Measurements from ENCODE around the gene CNTNAP4.

The CNTNAP4 gene

GRCh38 chr16:76484020-76484419 lies 206.8 kb downstream of the CNTNAP4 start:
- in situ Hi-C loops (cut with MboI; ENCODE audit: low sequenced_read_pairs) = no loop called here

GRCh38 chr16:76486740-76487139 lies 209.5 kb downstream of the CNTNAP4 start:
- in situ Hi-C loops (cut with MboI; ENCODE audit: low sequenced_read_pairs) = no loop called here

- in situ Hi-C loops (cut with MboI; ENCODE audit: low sequenced_read_pairs) = no loop called here
Measured at GRCh38 chr16:76487411-76488064, 210.3 kb downstream of the CNTNAP4 start.

- in situ Hi-C loops (cut with MboI; ENCODE audit: low sequenced_read_pairs) = no loop called here
Measured at GRCh38 chr16:76488065-76488417, 210.8 kb downstream of the CNTNAP4 start.

- in situ Hi-C loops (cut with MboI; ENCODE audit: low sequenced_read_pairs) = no loop called here
Measured at GRCh38 chr16:76490036-76490639, 212.9 kb downstream of the CNTNAP4 start.

GRCh38 chr16:76500006-76500405 lies 222.8 kb downstream of the CNTNAP4 start:
- in situ Hi-C loops (cut with MboI; ENCODE audit: low sequenced_read_pairs) = no loop called here

GRCh38 chr16:76502063-76502462 lies 224.9 kb downstream of the CNTNAP4 start:
- in situ Hi-C loops (cut with MboI; ENCODE audit: low sequenced_read_pairs) = no loop called here

- in situ Hi-C loops (cut with MboI; ENCODE audit: low sequenced_read_pairs) = no loop called here
Measured at GRCh38 chr16:76502555-76502954, 225.4 kb downstream of the CNTNAP4 start.

- in situ Hi-C loops (cut with MboI; ENCODE audit: low sequenced_read_pairs) = no loop called here
Measured at GRCh38 chr16:76503091-76503490, 225.9 kb downstream of the CNTNAP4 start.

- in situ Hi-C loops (cut with MboI; ENCODE audit: low sequenced_read_pairs) = no loop called here
Measured at GRCh38 chr16:76511203-76511602, 234.0 kb downstream of the CNTNAP4 start.

- in situ Hi-C loops (cut with MboI; ENCODE audit: low sequenced_read_pairs) = no loop called here
Measured at GRCh38 chr16:76518781-76519180, 241.6 kb downstream of the CNTNAP4 start.

GRCh38 chr16:76524356-76524755 lies 247.2 kb downstream of the CNTNAP4 start:
- in situ Hi-C loops (cut with MboI; ENCODE audit: low sequenced_read_pairs) = no loop called here

GRCh38 chr16:76524769-76525168 lies 247.6 kb downstream of the CNTNAP4 start:
- in situ Hi-C loops (cut with MboI; ENCODE audit: low sequenced_read_pairs) = no loop called here

- in situ Hi-C loops (cut with MboI; ENCODE audit: low sequenced_read_pairs) = no loop called here
Measured at GRCh38 chr16:76527244-76527643, 250.0 kb downstream of the CNTNAP4 start.

- in situ Hi-C loops (cut with MboI; ENCODE audit: low sequenced_read_pairs) = no loop called here
Measured at GRCh38 chr16:76529120-76529519, 251.9 kb downstream of the CNTNAP4 start.

- in situ Hi-C loops (cut with MboI; ENCODE audit: low sequenced_read_pairs) = no loop called here
Measured at GRCh38 chr16:76531236-76531635, 254.0 kb downstream of the CNTNAP4 start.

GRCh38 chr16:76532188-76532973 lies 255.2 kb downstream of the CNTNAP4 start:
- in situ Hi-C loops (cut with MboI; ENCODE audit: low sequenced_read_pairs) = no loop called here

- in situ Hi-C loops (cut with MboI; ENCODE audit: low sequenced_read_pairs) = no loop called here
Measured at GRCh38 chr16:76539609-76540008, 262.4 kb downstream of the CNTNAP4 start.

- in situ Hi-C loops (cut with MboI; ENCODE audit: low sequenced_read_pairs) = no loop called here
Measured at GRCh38 chr16:76541070-76541469, 263.9 kb downstream of the CNTNAP4 start.

- in situ Hi-C loops (cut with MboI; ENCODE audit: low sequenced_read_pairs) = no loop called here
Measured at GRCh38 chr16:76565542-76565941, 288.3 kb downstream of the CNTNAP4 start.

- in situ Hi-C loops (cut with MboI; ENCODE audit: low sequenced_read_pairs) = no loop called here
Measured at GRCh38 chr16:76571755-76572154, 294.6 kb downstream of the CNTNAP4 start.

GRCh38 chr16:76573281-76573680 lies 296.1 kb downstream of the CNTNAP4 start:
- in situ Hi-C loops (cut with MboI; ENCODE audit: low sequenced_read_pairs) = no loop called here

Data from HL-60/S4 treated with phorbol 12-myristate 13-acetate at 8.2 ng/mL for 4 days and 3 days (cell line).